HK-2 (cell line): ENCODE results near the gene DPP9.
A peak's percentile ranks its signal among the peaks of the same experiment; 100 is the strongest.

Source experiments
- DNase-seq: peaks from one replicate; pipeline ENCODE4 v3.0.0-alpha.2; 2018; ENCODE audit not compliant: unreplicated experiment

The DPP9 gene

GRCh38 chr19:4657262-4657661 is 66.4 kb downstream of the DPP9 start:
- DNase-seq = no peak

DNA sequence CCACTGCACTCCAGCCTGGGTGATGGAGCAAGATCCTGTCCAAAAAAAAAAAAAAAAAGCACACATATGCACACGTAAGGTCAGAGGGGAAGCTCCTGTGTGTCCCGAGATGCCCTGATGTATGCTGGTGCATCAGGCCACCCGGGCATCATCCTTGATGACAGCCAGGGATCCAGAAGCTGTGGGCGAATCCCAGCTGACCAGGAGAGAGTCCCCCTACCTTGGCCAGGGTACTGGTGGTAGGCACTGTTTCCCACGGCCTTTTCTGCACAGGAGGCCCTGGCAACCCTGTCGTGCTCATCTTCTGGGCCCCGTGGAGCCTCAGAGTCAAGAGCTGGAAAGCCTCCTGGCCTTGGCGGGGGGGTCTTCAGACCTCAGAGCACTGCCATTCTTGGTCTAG is 67.5 kb downstream of the DPP9 start:
- DNase-seq = no peak

DNA sequence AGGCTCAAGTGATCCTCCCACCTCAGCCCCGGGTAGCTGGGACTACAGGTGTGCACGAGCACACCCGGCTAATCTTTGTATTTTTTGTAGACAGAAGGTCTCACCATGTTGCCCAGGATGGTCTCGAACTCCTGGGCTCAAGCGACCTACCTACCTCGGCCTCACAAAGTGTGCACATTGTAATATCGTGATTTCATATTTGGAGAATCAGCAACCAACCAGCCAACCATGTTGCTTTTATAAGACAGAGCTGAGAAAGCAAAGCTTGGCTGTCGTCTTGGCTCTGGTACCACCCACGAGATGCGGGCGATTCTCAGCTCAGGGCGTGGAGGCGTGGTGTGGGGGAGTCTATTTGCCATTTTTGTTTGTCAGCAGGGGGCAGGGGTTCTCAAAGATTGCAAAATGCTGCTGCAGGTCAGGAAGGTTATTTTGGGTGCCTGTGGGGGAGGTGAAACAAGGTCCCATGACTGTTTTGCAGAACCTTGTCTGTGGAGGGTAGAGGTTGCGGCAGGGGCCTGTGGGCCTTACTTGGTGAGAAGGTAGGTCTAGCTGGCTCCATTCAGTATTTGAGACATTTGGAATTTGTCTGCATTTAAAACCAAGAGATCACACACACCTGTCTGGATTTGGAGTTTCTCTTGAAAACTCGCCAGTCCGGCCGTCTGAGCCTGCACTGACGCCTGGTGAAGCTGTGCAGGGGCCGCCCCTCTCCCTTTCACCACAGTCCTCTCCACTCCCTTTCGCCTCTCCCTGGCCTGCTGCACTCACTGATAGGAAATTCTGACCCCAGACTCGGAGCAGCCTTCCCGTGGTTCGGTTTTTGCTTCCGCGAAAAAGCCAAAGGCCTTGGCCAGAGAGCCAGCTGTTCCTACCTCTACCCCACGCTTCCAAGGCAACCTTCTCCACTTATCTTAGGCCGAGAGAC is 68.9 kb downstream of the DPP9 start:
- DNase-seq = no peak

DNA sequence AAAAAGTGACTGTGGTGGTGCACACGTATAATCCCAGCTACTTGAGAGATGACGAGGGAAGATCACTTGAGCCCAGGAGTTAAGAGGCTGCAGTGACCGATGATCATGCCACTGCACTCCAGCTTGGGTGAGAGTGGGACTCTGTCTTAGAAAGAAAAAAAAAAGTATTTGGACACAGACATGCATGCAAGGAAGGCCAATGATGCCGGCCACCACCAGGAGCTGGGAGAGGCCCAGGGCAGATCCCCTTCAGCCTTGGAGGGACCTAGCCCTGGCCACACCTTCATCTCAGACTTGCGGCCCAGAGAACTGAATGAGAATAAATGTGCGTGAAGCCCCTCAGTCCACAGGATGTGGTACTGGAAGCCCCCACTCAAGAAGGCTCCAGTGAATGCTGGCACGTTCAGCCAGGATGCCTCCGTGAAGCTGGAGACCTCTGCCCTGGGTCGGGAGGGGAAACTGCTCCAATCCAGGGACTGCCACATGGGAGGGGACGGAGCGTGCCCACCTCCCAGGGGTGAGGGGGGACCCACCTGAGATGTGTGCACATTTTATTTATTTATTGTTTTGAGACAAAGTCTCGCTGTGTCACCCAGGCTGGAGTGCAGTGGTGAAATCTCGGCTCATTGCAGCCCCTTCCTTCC is 69.7 kb downstream of the DPP9 start:
- DNase-seq = no peak

GRCh38 chr19:4652075-4652474 is 71.6 kb downstream of the DPP9 start:
- DNase-seq = no peak

DNA sequence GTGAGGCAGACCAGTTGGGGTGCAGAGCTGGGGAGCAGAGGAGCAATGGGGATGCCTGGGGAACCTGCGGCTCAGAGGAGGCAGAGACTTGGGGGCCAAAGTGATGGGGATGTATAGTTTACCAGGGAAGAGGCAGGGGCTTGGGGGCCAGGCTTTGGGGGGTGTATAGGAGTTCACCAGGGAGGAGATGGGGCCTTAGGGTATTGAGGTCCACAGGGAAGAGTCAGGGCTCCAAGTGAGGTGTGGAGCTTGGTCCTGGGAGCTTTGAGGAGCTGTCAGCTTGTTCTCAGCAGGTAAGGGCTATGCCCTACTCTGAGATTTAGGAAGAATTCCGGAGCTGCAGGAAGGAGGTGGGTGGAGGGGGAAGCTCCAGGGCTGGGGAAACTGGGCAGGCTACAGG is 73.5 kb downstream of the DPP9 start:
- DNase-seq = no peak

GRCh38 chr19:4649392-4650047 is 74.1 kb downstream of the DPP9 start:
- DNase-seq = no peak

GRCh38 chr19:4647676-4648644 is 75.7 kb downstream of the DPP9 start:
- no peak for DNase-seq

DNA sequence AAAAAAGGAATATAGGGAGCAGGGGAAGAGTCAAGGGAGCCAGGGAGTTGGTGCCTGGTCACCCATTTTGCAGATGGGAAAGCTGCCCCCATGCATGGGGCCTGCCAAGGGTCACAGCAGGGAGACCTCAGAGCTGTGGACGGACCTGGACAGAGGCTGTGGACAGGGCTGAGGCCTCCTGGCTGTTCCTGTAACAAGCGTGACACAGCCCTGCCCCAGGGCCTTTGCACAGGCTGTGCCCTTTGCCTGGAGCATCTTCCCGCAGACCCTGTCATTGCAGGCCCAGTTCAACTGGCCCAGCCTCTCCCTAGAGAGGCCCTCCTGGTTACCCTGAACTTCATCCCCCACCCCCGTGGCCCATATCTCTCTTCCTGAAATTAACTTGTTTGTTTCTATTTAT is 77.9 kb downstream of the DPP9 start:
- no peak for DNase-seq

DNA sequence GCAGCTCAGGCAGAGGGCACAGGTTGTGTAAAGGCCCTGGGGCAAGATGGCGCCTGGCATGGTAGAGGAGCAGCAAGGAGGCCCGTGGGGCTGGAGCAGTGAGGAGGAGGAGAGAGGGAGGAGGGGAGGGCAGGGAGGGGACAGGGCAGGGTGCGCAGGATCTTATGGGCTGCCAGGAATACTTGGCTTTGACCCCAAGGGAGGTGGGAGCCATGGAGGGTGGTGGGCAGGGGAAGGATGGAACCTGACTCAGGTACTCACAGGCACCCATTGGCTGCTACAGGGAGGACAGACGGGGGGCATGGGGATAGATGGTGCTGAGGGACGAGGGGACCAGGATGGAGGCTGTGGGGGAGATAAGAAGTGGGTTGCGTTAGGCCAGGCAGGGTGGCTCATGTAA is 81.0 kb downstream of the DPP9 start:
- DNase-seq = no peak

DNA sequence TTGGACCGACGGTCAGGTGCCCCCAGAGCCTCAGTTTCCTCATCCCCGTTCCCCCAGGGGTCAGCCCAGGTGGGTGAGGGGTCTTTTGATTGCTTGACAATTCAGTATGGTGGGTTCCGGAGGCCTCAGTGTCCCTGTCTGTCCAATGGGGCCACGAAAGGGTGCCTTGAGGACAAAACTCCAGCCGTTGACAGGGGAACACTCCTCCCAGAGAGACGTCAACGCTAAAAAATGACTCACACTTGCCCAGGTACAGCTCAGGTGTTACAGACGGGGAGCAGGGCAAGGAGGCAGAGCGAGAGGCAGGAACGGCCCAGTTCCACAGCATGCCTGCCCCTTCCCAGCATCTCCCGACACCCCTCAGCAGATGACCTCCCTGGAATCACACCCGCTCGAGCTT is 82.5 kb downstream of the DPP9 start:
- DNase-seq = no peak

- DNase-seq = no peak
These were observed 83.2 kb downstream of the DPP9 start for GRCh38 chr19:4640247-4641000.

GRCh38 chr19:4639531-4640246 is 84.0 kb downstream of the DPP9 start:
- DNase-seq = no peak

DNA sequence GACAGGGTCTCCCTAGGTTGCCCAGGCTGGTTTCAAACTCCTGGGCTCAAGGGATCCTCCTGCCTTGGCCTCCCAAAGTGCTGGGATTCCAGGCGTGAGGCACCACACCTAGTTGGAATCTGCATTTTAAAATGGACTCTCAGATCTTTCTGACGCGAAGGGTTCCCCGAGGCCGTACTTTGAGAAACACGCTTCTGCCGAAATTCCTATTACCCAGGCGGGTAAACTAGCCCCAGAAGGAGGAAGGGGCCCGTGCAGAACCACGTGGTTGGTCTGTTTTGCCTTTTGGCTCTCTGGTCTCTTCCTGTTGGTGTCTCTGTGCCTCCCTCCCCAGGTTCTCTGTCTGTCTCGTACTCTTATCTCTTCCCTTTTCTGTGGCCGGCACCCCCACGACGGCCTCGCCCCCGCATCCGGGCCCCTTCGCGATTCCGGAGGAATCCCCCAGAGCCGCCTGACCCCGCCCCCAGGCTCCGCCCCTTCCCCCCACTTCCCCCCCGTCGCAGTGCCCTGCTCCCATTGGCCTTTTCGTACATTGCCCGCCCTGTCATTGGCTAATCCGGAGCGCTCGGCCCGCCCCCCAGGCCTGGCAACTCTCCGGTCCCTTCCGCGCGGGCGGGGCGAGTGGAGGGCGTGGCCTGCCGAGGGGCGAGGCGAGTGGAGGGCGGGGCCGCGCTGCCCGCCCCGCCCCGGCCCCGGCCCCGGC is 84.7 kb downstream of the DPP9 start, which contains the start of gene TNFAIP8L1:
TSS of gene TNFAIP8L1 (plus strand) at position 689 of the 703 bp plus-strand sequence. CDS start 12,354 bp downstream, outside the sequence.
- DNase-seq = peak; percentile 99

DNA sequence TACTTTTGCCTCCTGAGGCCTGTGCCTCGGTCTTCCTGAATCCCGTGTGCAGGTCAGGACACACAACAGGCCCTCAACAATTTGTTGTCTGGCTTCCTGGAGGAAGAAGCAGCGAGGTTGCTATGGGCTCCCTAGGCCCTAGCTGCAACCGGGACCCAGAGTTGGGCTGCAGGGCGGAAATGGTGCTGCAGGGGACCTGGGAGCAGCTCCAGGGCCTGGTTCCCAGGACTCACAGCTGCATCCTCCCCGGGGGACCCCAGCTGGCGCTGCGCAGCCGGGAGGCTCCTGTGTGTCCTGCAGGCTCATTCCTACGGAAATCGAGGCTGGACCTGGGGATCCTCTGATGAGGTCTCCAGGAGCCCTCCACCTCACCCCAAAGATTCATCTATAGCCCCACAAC is 85.3 kb downstream of the DPP9 start:
- DNase-seq = no peak

DNA sequence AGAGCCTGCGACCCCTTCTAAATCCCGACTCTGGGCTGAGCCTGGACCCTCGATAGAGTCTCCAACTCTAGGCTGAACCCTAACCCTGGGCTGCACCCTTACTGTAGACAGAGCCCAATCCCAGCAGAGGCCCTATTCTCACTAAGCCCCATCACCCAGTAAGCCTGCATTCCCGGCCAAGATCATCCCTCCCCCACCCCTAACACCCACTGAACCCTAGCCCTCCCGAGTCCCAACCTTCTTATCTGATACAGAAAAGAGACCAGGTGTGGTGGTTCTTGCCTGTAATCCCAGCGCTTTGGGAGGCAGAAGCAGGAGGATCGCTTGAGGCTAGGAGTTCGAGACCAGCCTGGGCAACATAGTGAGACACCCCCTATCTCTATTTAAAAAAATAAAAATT is 86.9 kb downstream of the DPP9 start:
- DNase-seq = no peak

- DNase-seq = peak; percentile 74
These were observed 87.4 kb downstream of the DPP9 start for GRCh38 chr19:4636151-4636717.

- no peak for DNase-seq
These were observed 87.9 kb downstream of the DPP9 start for GRCh38 chr19:4635754-4636116.
